Myocyte (in vitro differentiated cells): ENCODE measurements around the gene CNGA4. TPM values are rescaled to one million over a fixed set of nuclear protein-coding genes. Genes with fewer than 3 reads are reported as not detected.

Experiments
- DNase-seq: peaks from one replicate; pipeline ENCODE4 v3.0.0-alpha.2; 2012; ENCODE audit warnings: low read depth
- polyA plus RNA-seq: library from polyadenylated mRNA; unstranded; fragments of >200 nt; gene quantifications from one replicate; pipeline ENCODE4 v1.2.1, GENCODE V29; 2012; ENCODE audit warnings: missing spikeins
- total RNA-seq: library from RNA; depleted of rRNA; stranded (reverse); fragments of >200 nt; gene quantifications from 2 replicates; pipeline ENCODE4 v1.2.3, GENCODE V29; 2014

CNGA4 gene, protein sequence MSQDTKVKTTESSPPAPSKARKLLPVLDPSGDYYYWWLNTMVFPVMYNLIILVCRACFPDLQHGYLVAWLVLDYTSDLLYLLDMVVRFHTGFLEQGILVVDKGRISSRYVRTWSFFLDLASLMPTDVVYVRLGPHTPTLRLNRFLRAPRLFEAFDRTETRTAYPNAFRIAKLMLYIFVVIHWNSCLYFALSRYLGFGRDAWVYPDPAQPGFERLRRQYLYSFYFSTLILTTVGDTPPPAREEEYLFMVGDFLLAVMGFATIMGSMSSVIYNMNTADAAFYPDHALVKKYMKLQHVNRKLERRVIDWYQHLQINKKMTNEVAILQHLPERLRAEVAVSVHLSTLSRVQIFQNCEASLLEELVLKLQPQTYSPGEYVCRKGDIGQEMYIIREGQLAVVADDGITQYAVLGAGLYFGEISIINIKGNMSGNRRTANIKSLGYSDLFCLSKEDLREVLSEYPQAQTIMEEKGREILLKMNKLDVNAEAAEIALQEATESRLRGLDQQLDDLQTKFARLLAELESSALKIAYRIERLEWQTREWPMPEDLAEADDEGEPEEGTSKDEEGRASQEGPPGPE
- total RNA-seq, result 0.10 TPM in 1 of 2 replicates, not detected in the other
- polyA plus RNA-seq, result 0.11 TPM

DNA sequence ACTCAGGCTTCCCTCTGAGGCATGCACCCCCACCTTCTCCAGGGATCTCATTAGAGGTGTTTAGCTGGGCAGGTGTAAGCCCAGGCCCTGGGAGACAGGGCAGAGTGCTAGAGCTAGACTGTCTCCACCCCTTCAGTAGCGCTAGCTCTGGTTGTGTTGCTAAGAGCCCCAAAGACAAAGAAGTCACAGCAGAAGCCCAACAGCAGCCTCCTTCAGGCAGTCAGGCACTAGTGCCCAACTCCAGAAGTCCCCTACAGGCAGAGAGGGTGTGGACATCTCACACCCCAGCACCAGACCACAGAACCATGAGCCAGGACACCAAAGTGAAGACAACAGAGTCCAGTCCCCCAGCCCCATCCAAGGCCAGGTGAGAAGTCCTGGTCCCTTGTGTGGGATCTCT is at the start of gene CNGA4:
TSS of gene CNGA4 (plus strand) at position 188 of the 400 bp plus-strand sequence. CDS start at position 306, 118 bp downstream.
- no peak for DNase-seq

DNA sequence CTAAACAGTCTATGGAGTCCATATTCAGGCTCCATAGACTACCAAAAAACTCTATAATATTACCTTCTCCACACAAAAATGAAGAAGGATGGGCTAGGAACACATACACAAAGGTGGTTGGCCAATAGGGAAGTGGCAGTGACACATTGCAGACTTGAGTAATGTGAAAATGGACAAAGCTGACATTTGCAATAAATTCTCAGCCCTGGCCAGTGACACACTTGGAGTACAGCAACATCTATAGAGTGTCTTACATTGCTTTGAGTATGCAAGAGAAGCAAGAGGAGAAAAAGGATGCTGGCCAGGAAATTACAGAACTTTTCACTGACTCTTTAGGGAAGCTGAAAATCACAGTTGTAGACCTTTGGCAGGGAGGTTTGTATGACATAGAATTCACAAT is 47.1 kb upstream of the CNGA4 start:
- DNase-seq, result no peak

DNA sequence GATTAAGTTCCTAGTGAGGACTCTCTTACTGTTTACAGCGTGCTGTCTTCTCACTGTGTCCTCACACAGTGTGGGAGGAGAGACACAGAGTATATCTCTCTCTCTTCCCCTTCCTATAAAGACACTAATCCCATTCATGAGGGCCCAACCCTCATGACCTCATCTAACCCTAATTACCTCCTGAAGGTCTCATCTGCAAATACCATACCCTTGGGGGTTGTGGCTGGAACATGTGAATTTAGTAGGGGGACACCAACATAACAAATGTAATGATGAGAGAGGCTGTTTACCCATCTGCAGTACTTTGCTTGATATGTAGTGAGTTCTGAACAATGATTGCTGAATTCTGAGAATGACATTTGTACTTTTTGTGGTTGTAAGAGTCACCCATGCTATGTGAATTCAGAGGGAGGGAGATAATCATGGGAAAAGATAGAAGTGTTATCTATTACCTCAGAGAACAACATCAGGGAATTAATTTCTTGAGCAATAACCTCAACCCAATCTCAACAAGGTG is 44.8 kb upstream of the CNGA4 start:
- DNase-seq, result peak; percentile 10

DNA sequence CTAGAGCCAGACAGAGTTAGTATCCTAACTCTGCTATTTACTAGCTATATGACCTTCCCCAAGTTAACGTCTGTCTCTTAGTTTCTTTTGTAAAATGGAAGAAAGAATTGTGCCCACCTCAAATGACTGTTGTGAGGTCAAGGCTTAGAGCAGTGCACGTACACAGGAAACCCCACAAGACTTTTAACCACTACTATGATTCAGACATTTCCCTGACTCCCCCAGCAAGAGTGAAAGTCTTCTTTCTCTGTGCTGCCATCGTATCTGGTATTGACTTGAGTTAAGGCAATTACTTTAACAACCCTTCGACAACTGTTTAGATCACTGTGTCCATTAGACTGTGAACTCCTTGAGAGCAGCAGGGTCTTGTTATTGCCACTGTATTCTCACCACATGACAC is 42.5 kb upstream of the CNGA4 start:
- no peak for DNase-seq

DNA sequence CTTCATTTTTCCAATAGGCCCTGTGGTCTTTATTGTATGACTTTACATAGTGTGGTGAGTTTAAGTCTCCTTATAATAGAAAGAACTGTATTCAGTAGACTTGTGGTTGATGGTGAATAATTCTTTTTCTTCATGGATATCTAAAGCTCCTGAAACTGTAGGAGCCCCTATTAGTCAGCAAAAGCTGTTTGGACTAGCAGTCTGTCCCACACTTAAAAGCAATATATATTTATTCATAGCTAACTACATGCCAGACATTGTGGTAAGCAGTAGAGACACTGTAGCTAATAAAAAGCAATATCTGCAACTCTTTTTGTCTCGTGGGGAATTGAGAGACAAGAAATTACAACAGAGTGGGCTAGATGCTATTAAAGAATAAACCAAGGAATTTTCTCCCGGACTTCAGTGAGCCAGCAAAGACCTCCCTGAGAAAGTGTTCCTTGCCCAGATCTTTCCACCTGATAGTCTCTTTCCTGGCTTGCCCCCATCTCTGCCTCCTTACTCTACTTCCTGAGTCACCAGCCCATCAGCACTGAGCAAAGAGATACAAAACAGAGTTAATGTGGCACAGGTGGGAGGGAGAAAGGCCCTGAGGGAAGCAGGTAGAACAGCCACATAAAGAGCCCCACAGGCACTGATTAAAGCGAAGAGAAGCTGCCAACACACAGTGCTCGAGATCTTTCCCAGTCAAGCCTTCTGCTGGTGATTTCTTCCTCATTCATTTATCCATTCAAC is 41.3 kb upstream of the CNGA4 start:
- DNase-seq, result no peak

DNA sequence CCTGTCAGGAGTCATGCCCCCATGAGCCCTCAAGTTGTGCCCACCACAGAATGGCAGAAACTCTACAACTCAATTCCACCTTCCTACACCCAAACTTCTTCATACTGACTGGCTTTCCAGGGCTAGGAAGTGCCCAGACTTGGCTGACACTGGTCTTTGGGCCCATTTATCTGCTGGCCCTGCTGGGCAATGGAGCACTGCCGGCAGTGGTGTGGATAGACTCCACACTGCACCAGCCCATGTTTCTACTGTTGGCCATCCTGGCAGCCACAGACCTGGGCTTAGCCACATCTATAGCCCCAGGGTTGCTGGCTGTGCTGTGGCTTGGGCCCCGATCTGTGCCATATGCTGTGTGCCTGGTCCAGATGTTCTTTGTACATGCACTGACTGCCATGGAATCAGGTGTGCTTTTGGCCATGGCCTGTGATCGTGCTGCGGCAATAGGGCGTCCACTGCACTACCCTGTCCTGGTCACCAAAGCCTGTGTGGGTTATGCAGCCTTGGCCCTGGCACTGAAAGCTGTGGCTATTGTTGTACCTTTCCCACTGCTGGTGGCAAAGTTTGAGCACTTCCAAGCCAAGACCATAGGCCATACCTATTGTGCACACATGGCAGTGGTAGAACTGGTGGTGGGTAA is 39.6 kb upstream of the CNGA4 start, which contains the start of gene OR52W1:
TSS of gene OR52W1 (plus strand) at position 51 of the 637 bp plus-strand sequence. CDS start at position 51, 0 bp downstream.
- DNase-seq, result no peak

DNA sequence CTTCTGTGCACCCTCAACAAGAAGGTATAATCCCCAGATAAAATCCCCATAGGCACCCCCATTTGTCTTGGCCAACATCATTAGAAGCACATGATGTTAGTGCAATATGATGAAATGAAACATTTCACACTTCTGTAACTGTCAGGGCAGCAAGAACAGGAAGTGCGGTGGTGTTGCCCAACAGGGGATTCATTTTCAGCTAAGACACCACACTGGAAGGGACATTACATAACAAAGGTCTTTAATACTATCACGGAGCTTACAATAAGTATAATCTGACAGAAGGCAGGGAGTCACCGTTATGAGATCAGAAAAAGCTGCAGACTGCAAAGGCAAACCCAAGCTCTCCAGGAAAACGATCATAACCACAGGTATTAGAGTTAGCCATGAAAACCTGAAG is 37.9 kb upstream of the CNGA4 start:
- no peak for DNase-seq

DNA sequence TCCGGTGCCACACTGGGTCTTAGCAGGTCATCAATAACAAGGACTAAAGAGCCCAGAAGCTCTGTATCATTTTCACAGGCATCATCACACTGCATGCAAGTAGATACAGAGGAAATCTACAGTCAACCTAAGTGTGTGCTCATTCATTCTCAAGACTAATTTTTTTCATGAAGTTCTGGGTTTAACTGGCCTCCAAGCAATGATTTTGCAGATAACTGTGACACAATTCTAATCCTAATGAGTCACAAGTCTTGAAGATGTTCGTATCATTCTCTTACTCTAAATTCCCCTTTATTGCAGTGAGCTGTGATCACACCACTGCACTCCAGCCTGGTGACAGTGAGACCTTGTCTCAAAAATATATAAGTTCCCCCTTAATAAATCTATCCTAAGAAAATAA is 37.4 kb upstream of the CNGA4 start:
- DNase-seq, result no peak

DNA sequence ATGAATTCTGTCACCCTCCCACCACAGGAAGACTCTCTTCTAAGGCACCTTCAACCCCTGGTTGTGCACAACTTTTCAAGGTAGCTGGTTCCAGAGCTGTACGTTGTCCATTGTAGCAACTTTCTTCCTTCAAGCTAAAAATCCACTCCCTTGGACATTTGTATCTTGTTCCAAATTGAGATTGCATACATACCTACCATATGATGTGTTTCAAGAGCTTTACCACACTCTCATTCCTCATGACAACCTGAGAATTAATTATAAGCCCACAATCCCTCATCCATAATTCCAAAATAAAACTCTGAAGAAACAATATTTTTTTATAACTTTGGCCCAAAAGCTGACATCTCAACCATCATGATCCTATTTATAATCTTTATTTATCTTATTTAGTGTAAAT is 36.8 kb upstream of the CNGA4 start:
- DNase-seq, result no peak

DNA sequence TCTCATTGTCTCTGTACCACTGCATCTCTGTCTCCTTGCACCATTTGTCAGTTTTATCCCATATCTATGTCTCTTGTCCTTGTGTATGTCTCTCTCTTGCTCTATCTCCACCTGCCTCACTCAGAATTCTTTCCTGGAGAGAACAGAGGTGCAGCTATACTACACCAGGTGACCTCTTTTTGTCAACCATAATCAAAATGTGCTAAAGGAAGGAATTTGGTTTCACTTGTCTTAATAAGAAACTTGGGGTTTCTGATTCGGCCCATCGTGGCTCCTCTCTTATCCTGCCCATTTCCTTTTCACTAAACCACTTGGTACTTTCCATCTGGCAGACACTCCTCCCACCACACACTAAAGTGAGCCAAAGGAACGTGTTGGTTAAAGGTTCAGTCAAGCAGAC is 35.6 kb upstream of the CNGA4 start:
- DNase-seq, result no peak

DNA sequence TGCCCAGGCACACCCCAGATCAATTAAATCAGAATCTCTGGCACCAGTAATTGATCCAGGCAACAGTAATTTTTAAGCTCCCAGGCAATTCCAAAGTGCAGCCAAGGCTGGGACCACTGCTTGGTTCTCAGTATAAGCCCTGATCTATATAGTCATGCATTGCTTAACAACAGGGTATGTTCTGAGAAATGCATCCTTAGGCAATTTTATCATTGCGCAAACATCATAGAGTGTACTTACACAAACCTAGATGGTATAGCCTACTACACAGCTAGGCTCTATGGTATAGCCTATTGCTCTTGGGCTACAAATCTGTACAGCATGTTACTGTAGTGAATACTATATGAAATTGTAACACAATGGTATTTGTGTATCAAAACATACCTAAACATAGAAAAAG is 34.2 kb upstream of the CNGA4 start:
- no peak for DNase-seq

DNA sequence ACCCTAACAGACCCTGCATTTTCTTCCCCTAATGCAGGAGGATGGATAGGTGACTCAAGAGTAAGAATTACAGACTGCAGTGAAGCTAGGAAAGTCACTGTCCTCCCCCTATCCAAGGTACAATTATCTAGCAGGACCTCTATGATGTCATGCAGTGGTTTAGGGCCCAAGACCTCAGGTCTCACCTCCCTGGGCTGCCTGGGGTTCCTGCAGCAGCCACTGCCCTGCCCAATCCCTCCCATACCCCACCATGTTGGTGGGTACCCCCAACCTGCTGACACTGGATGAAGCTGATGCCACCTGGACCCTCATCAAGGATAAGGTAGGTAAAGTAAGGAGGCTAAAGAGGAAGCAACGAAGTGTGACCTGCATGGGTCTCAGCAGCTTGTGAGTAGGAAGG is 33.5 kb upstream of the CNGA4 start, which contains the start of gene C11orf42:
TSS of gene C11orf42 (plus strand) at position 192 of the 400 bp plus-strand sequence. CDS start at position 251, 59 bp downstream.
- DNase-seq, result no peak

DNA sequence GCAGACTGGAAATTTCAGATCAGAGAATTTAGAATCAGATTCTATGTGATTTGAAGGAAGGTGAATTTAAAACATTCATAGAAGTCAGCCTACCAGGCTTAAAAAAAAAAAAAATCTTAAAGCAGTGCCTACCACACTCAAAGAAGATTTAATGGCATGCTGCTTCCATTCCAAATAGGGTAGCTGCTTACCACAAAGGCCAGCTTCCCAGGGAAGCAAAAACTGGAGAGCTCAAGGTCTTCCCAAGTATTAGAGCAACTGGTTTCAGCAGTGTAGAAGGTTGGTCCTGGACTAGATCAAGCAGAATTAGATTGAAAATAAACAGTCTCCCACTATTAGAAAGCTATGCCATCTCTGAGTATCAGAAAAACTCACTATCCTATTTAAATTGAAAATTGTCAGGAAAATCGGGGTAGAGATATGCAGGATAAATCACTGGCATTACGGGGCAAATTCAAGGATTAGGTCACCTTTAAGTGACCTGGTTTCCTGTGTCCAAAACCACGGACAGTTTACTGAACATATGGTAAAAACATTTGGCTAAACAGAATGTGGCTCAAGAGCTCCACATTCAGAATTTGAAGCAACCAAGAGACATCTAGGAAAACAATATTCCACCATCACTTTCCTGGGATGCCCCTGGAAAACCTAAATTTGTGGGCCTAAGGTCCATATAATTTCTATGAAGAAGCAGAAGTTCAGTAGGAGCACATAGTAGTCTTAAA is 32.3 kb upstream of the CNGA4 start:
- DNase-seq, result peak; percentile 53

DNA sequence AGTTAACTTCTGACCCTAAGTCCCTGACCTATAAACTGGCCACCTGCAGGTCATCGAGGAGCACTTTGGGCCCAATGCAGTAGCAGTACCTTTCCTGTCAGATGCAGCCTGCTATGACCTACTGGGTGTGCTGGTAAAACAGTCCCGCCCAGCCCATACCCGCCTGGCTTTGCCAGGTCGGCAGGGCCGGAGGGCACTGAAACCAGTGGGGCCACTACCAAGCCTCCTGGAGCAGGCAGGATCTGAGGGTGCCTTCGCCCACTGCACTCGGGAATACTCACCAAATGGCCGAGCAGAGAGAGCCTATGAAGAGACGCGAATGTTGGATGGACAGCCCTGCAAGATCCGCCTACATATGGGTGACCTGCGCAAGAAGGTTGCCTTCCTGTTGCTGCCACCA is 29.1 kb upstream of the CNGA4 start:
- no peak for DNase-seq

DNA sequence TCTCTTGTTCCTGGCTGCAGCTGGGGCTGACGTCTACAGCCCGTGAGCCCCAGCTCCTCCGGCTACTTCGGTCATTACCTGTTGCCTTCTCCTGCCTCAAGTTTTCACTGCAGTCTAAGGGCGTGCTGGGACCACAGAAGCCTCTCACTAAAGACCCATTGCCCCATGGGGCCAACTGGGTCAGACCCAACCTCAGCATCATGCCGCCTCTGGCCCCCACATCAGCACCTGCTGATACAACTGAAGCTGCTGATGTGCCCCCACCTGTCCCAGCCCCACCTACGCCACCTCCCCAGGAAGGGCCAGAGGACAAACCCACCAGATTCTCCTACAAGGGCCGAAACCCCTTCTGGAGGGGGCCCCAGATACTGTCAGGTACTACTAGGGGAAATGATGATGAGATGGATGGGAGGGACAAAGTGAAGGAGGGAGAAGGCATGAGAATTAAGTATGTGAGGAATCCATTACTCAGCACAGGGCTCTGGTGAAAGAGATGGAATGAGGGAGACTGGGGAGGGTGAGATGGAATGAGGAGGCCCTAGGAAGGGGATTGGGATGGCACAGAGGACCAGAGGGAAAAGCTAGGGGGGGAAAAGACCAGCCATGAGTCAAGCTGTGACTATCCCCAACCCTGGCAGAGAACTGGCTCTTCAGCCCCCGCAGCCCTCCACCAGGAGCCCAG is 28.5 kb upstream of the CNGA4 start:
- DNase-seq, result no peak

DNA sequence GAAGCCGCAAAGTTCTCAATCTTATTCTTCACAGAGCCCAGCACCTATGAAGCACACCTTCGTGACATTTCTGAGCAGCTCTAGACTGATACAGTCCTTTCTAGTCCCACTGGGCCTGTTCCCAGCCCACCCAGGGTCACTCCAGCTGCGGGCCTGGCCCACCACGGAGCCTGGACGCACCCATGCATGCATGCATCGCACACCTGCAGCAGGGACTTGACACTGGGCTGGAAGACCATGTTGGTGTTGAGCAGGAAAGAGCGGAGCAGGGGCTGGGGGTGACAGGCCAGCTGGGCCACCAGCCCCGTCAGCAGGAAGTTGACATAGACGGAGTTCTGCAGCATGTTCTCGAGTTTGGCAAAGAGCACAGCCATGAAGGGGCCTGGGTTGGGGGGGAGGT is 24.4 kb upstream of the CNGA4 start:
- no peak for DNase-seq

DNA sequence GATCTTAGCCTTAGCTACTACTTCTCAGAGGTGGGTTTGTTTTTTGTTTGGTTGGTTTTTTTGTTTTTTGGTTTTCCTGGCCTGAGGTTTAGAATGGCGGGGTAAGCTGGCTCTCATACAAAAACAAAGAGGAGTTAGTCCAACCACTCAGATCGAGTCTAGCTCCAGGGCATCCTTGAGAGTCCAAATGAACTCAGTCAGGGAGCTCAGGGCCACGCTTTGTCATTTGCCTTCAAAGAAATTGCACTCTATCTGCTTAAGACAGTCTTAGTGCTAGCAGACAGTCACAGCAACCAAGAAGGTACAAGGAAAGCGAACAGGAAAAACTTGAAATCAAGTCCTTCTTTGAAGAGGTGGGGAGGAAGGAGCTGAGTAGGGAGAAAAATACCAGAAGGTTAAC is 22.4 kb upstream of the CNGA4 start:
- DNase-seq, result no peak

DNA sequence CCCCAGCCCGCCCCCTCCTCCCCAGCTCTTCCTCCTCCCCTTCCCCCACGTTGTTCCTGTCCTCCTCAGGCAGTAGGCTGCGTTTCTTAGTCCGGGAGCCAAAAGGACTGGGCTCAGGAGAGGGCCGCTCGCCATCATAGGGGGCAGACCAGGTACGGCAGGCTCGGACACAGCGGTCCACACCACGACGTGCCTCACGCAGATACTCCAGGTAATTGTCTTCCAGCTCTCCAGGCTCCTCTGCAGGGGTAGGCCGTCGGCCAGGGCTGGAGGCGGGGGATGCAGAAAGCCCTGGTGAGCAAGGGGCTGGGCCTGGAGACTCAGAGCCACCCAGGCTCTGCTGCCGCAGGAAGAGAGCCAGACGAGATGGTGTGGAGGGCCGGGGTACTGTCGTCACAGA is 21.2 kb upstream of the CNGA4 start:
- no peak for DNase-seq

DNA sequence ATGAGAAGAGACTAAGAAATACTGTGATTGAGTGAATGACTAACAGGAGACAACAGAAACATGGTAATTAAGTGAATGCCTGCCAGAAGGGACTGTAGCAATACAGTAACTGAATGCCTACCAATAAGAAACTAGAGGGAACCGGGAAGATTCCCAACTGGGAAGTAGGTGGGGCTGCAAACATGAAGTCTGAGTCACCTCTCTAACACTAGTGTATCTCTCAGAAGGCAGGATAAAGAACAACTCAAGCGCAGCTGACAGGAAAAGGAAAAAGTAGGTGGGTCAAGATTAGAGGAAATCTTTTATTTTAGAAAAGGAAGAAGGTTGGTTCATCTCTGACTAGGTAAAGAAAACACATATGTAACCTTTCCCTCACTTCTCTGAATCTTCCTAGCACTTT is 19.5 kb upstream of the CNGA4 start:
- peak; percentile 74 for DNase-seq

DNA sequence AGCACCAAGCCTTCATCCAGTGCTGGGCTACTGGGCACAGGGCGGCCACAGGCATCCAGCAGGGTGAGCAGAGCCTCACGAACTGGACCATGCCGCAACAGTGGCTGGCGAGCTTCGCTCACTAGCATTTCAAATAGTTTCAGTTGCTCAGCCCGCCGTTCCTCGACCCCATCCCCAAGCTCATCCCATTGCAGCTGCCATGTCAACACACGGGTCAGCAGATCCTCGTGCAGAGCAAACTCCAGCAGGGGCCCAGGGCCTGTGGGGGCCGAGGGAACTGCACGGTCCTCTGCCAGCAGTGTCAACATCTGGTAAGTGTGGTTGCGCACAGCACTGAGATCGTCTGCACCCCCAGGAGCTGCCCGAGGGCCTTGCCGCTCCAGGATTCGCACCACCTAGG is 15.0 kb upstream of the CNGA4 start:
- no peak for DNase-seq
